HCT116 (cell line): ENCODE measurements around the gene TIMD4. TPM values are rescaled to one million over a fixed set of nuclear protein-coding genes. Genes with fewer than 3 reads are reported as not detected.

Source experiments
- ATAC-seq: fragments of 200-7000 bp; cut with Tn5 transposase; 2 replicates; pipeline ENCODE4 v1.9.1; 2020; ENCODE audit warnings: mild to moderate bottlenecking, moderate library complexity
- BruUV-seq: library from RNA; stranded (reverse); fragments of 400-500 nt; replicated peaks from 2 replicates; lab custom pipeline; 2021; lab: Mats Ljungman, UMichigan
- CTCF ChIA-PET: fragments of 300-600 bp; sonication (Branson Sonifier 250); formaldehyde crosslinking; loops from one replicate; lab custom pipeline; 2021; ENCODE audit warnings: antibody characterized with exemption; lab: Charles Lee
- POLR2A ChIA-PET: fragments of 300-600, 350-600 bp; sonication (Branson Sonifier 250); formaldehyde crosslinking; loops from one replicate; lab custom pipeline; 2021; ENCODE audit warnings: antibody characterized with exemption; lab: Charles Lee
- RAD21 ChIA-PET, 2 experiments: fragments of 300-600 bp; sonication (Branson Sonifier 250); formaldehyde crosslinking; loops; one replicate each; lab custom pipeline; 2023; ENCODE audit warnings: low total read pairs in 2 of 2; ENCODE audit not compliant: uncharacterized antibody in 2 of 2, unreplicated experiment in 2 of 2, low non-redundant PET in 1 of 2; lab: Charles Lee
- DNase-seq: peaks from one replicate; pipeline ENCODE4 v3.0.0-alpha.2; 2010; ENCODE audit warnings: low read depth, low spot score
- H2AFZ ChIP-seq: fragments of 200-600 bp; shearing (Covaris generic), sonication (generic); 2 replicates; pipeline ENCODE4 v1.6.1; 2017; ENCODE audit warnings: low read depth, mixed run types, mixed read lengths, antibody characterized with exemption, low read length; ENCODE audit not compliant: poor library complexity, severe bottlenecking
- H3K27ac ChIP-seq: 2 replicates; pipeline ENCODE4 v1.5.1; 2012; ENCODE audit warnings: low read depth, low read length
- H3K27me3 ChIP-seq: fragments of 200-600 bp; sonication (generic); 2 replicates; pipeline ENCODE4 v1.6.1; 2016; ENCODE audit warnings: mixed run types, low read length, mixed read lengths; ENCODE audit not compliant: insufficient read depth
- H3K36me3 ChIP-seq, 2 experiments: fragments of 200-500 bp in 1 of 2; fragments of 200-600 bp in 1 of 2; sonication (Bioruptor generic) in 1 of 2; sonication (generic) in 1 of 2; 2 replicates each; pipeline versions ENCODE4 v1.5.1 to v1.6.1; 2014 to 2016; ENCODE audit warnings: low read length in 2 of 2, inconsistent platforms in 1 of 2, mixed read lengths in 1 of 2, mixed run types in 1 of 2; ENCODE audit not compliant: insufficient read depth in 2 of 2, control insufficient read depth in 1 of 2
- H3K4me1 ChIP-seq, 2 experiments: fragments of 200-600 bp in 1 of 2; sonication (generic) in 1 of 2; 2 replicates each; pipeline versions ENCODE4 v1.5.1 to v1.6.1; 2012 to 2017; ENCODE audit warnings: low read length in 2 of 2, inconsistent platforms in 1 of 2, mild to moderate bottlenecking in 1 of 2, mixed read lengths in 1 of 2, mixed run types in 1 of 2, moderate library complexity in 1 of 2; ENCODE audit not compliant: insufficient read depth in 2 of 2, control insufficient read depth in 1 of 2
- H3K4me2 ChIP-seq: fragments of 200-600 bp; sonication (generic); 2 replicates; pipeline ENCODE4 v1.6.1; 2017; ENCODE audit warnings: mixed run types, low read length, mixed read lengths
- H3K4me3 ChIP-seq, 2 experiments: fragments of 200-600 bp in 1 of 2; sonication (generic) in 1 of 2; replicated peaks in 1 of 2; 2 replicates each; pipeline ENCODE4 v1.5.1; 2011 to 2016; ENCODE audit warnings: low read length in 2 of 2, control low read depth in 1 of 2, low read depth in 1 of 2, mild to moderate bottlenecking in 1 of 2, mixed read lengths in 1 of 2, mixed run types in 1 of 2
- H3K79me2 ChIP-seq: fragments of 200-600 bp; sonication (generic); 2 replicates; pipeline ENCODE4 v1.6.1; 2017; ENCODE audit warnings: mild to moderate bottlenecking, mixed run types, low read length, moderate library complexity, mixed read lengths; ENCODE audit not compliant: insufficient read depth
- H3K9ac ChIP-seq: fragments of 200-600 bp; sonication (generic); 2 replicates; pipeline ENCODE4 v1.6.1; 2016; ENCODE audit warnings: low read length, mixed read lengths
- H3K9me2 ChIP-seq: fragments of 200-600 bp; sonication (generic), shearing (Covaris generic); 2 replicates; pipeline ENCODE4 v1.6.1; 2017; ENCODE audit warnings: mixed run types, mild to moderate bottlenecking, moderate library complexity; ENCODE audit not compliant: insufficient read depth
- H3K9me3 ChIP-seq, 2 experiments: fragments of 200-500 bp in 1 of 2; fragments of 200-600 bp in 1 of 2; sonication (Bioruptor generic) in 1 of 2; sonication (generic) in 1 of 2; 2 replicates each; pipeline ENCODE4 v1.6.1; 2014 to 2017; ENCODE audit warnings: low read length in 2 of 2, mixed read lengths in 2 of 2, inconsistent platforms in 1 of 2, low read depth in 1 of 2, mild to moderate bottlenecking in 1 of 2, mixed run types in 1 of 2, moderate library complexity in 1 of 2; ENCODE audit not compliant: control insufficient read depth in 1 of 2, insufficient read depth in 1 of 2
- H4K20me1 ChIP-seq: fragments of 200-600 bp; sonication (generic), shearing (Covaris generic); 2 replicates; pipeline ENCODE4 v1.6.1; 2017; ENCODE audit warnings: mixed run types, mild to moderate bottlenecking, moderate library complexity; ENCODE audit not compliant: insufficient read depth
- EGR1 ChIP-seq: IDR thresholded peaks from 2 replicates; pipeline ENCODE4 v1.6.1; 2012; ENCODE audit warnings: low read depth
- ELF1 ChIP-seq: IDR thresholded peaks from 2 replicates; pipeline ENCODE4 v1.6.1; 2012; ENCODE audit warnings: low read depth, borderline replicate concordance
- EZH2 ChIP-seq: fragments of 200-600 bp; sonication (generic); IDR thresholded peaks from 2 replicates; pipeline ENCODE4 v1.6.1; 2017; ENCODE audit warnings: antibody characterized with exemption, mixed run types
- EZH2phosphoT487 ChIP-seq: fragments of 200-600 bp; IDR thresholded peaks from 2 replicates; pipeline ENCODE4 v1.6.1; 2018; ENCODE audit warnings: antibody characterized with exemption, borderline replicate concordance
- FOSL1 ChIP-seq: IDR thresholded peaks from 2 replicates; pipeline ENCODE4 v1.6.1; 2012; ENCODE audit warnings: low read depth
- JUND ChIP-seq: IDR thresholded peaks from 2 replicates; pipeline ENCODE4 v1.6.1; 2012
- POLR2A ChIP-seq: IDR thresholded peaks from 2 replicates; pipeline ENCODE4 v1.7.0; 2011; ENCODE audit warnings: borderline replicate concordance; ENCODE audit not compliant: insufficient read depth, insufficient read length; ENCODE audit errors: extremely low read depth
- POLR2AphosphoS5 ChIP-seq: IDR thresholded peaks from 2 replicates; pipeline ENCODE4 v1.6.1; 2011; ENCODE audit warnings: mild to moderate bottlenecking, low read depth, low read length, moderate library complexity
- RAD21 ChIP-seq: IDR thresholded peaks from 2 replicates; pipeline ENCODE4 v1.6.1; 2012; ENCODE audit warnings: low read depth, mild to moderate bottlenecking
- SP1 ChIP-seq: IDR thresholded peaks from 2 replicates; pipeline ENCODE4 v1.6.1; 2012; ENCODE audit warnings: low read depth
- intact Hi-C: fragments of 100-400 bp; cut with micrococcal nuclease; formaldehyde crosslinking; loops from 2 replicates; pipeline ENCODE4 v1.10.0; 2022
- total RNA-seq: library from RNA; stranded (reverse); gene quantifications from one replicate; pipeline ENCODE4 v1.2.1, GENCODE V29; 2021; ENCODE audit not compliant: unreplicated experiment
- TF ChIP-seq, protein P1 (sequence below): IDR thresholded peaks from 2 replicates; pipeline ENCODE4 v1.6.1; 2012
- TF ChIP-seq, protein P2 (sequence below), 3 experiments: fragments of 200-600 bp in 1 of 3; sonication (generic) in 1 of 3; IDR thresholded peaks in 2 of 3; conservative IDR thresholded peaks in 1 of 3; 2 replicates each; pipeline ENCODE4 v1.5.1; 2012 to 2017; ENCODE audit warnings: low read depth in 2 of 3, low read length in 2 of 3, antibody characterized with exemption in 1 of 3, borderline replicate concordance in 1 of 3, control low read depth in 1 of 3, mild to moderate bottlenecking in 1 of 3, mixed read lengths in 1 of 3, mixed run types in 1 of 3, moderate library complexity in 1 of 3; ENCODE audit not compliant: insufficient read depth in 1 of 3
- TF ChIP-seq, protein P3 (sequence below): IDR thresholded peaks from 2 replicates; pipeline ENCODE4 v1.6.1; 2012; ENCODE audit warnings: low read depth
- TF ChIP-seq, protein P4 (sequence below): IDR thresholded peaks from 2 replicates; pipeline ENCODE4 v1.6.1; 2012

TIMD4 gene
- total RNA-seq, 1 experiment from 2014 or later, result not detected

DNA sequence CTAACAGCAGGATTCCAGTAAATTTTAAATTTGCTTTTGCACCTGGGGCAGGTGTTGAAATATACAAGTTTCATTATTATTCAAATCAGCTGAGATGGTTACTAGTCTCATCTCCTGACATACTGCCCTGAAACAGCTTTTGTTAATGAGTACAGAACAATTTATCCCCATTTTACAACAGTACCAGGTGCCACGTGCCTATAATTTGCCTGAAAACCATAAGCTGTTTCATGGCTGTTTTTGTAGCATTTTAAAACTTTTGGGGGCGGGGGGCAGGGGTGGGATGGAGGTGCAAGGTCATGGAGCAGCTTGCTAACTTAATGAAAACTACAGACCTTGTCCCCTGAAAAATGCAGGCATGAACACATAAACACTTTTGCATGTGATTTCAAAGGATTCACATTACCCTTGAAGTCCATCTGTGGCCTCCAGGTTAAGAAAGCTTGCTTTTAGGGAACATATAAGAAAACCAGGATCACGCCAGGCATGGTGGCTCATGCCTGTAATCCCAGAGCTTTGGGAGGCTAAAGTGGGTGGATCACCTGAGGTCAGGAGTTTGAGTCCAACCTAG is 42.1 kb downstream of the TIMD4 start:
- Histone ChIP-seq H3K27me3 (peaks cover 11% of the 10 kb centered on the region; the same call in 1 of the 2 replicates), H3K27ac (no peak overlapping the region), H3K9me2 (no peaks in the 10 kb centered on the region), H3K4me2 (no peak overlapping the region), H3K36me3 (no peaks in the 10 kb centered on the region), H3K4me3 (no peak overlapping the region), H3K9ac (no peak overlapping the region), H3K9me3 (no peaks in the 10 kb centered on the region), H3K79me2 (no peaks in the 10 kb centered on the region), H4K20me1 (no peaks in the 10 kb centered on the region), H3K4me1 (no peaks in the 10 kb centered on the region), H2AFZ (no peak overlapping the region)
- TF ChIP-seq, protein P1, sequence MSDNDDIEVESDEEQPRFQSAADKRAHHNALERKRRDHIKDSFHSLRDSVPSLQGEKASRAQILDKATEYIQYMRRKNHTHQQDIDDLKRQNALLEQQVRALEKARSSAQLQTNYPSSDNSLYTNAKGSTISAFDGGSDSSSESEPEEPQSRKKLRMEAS, result no peak
- TF ChIP-seq JUND (no peak), POLR2AphosphoS5 (no peak), EZH2phosphoT487 (no peak), FOSL1 (no peak), EGR1 (no peak), RAD21 (no peak), SP1 (no peak), EZH2 (no peak), ELF1 (no peak), POLR2A (no peak)
- TF ChIP-seq, protein P2, sequence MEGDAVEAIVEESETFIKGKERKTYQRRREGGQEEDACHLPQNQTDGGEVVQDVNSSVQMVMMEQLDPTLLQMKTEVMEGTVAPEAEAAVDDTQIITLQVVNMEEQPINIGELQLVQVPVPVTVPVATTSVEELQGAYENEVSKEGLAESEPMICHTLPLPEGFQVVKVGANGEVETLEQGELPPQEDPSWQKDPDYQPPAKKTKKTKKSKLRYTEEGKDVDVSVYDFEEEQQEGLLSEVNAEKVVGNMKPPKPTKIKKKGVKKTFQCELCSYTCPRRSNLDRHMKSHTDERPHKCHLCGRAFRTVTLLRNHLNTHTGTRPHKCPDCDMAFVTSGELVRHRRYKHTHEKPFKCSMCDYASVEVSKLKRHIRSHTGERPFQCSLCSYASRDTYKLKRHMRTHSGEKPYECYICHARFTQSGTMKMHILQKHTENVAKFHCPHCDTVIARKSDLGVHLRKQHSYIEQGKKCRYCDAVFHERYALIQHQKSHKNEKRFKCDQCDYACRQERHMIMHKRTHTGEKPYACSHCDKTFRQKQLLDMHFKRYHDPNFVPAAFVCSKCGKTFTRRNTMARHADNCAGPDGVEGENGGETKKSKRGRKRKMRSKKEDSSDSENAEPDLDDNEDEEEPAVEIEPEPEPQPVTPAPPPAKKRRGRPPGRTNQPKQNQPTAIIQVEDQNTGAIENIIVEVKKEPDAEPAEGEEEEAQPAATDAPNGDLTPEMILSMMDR (IDR thresholded peaks at IDR 0.05 in 2 of 3, conservative IDR thresholded peaks at IDR 0.05 in 1 of 3; ENCODE audit: borderline replicate concordance in 1 of 3, insufficient read depth in 1 of 3, low read depth in 2 of 3, low read length in 2 of 3), result no peak
- TF ChIP-seq, protein P3, sequence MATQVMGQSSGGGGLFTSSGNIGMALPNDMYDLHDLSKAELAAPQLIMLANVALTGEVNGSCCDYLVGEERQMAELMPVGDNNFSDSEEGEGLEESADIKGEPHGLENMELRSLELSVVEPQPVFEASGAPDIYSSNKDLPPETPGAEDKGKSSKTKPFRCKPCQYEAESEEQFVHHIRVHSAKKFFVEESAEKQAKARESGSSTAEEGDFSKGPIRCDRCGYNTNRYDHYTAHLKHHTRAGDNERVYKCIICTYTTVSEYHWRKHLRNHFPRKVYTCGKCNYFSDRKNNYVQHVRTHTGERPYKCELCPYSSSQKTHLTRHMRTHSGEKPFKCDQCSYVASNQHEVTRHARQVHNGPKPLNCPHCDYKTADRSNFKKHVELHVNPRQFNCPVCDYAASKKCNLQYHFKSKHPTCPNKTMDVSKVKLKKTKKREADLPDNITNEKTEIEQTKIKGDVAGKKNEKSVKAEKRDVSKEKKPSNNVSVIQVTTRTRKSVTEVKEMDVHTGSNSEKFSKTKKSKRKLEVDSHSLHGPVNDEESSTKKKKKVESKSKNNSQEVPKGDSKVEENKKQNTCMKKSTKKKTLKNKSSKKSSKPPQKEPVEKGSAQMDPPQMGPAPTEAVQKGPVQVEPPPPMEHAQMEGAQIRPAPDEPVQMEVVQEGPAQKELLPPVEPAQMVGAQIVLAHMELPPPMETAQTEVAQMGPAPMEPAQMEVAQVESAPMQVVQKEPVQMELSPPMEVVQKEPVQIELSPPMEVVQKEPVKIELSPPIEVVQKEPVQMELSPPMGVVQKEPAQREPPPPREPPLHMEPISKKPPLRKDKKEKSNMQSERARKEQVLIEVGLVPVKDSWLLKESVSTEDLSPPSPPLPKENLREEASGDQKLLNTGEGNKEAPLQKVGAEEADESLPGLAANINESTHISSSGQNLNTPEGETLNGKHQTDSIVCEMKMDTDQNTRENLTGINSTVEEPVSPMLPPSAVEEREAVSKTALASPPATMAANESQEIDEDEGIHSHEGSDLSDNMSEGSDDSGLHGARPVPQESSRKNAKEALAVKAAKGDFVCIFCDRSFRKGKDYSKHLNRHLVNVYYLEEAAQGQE, result no peak
- TF ChIP-seq, protein P4, sequence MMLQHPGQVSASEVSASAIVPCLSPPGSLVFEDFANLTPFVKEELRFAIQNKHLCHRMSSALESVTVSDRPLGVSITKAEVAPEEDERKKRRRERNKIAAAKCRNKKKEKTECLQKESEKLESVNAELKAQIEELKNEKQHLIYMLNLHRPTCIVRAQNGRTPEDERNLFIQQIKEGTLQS, result no peak
- intact Hi-C loops, result no loop called here
- RAD21 ChIA-PET, result no interaction called here
- no peak for DNase-seq
- no TSS peak for BruUV-seq
- ATAC-seq, result no peak
- POLR2A ChIA-PET, result no interaction called here
- CTCF ChIA-PET, result no interaction called here
